Mesenchymal stem cell (in vitro differentiated cells and primary cell): ENCODE data around the gene SH3BP2.
A peak's percentile ranks its signal among the peaks of the same experiment; 100 is the strongest.

Experiments used
- DNase-seq: peaks from one replicate; pipeline ENCODE4 v3.0.0-alpha.2; 2013
- H2AFZ ChIP-seq: one replicate; pipeline ENCODE4 v1.6.1; 2013; ENCODE audit warnings: low read depth, mild to moderate bottlenecking, control low read depth, inconsistent platforms, low read length, moderate library complexity
- H2AK5ac ChIP-seq: 2 replicates; pipeline ENCODE4 v1.6.1; 2013; ENCODE audit warnings: low read length, moderate library complexity, mild to moderate bottlenecking, inconsistent platforms; ENCODE audit not compliant: severe bottlenecking
- H2BK120ac ChIP-seq: one replicate; pipeline ENCODE4 v1.6.1; 2013; ENCODE audit warnings: low read depth, mild to moderate bottlenecking, inconsistent platforms, low read length, moderate library complexity
- H2BK12ac ChIP-seq, 2 experiments: one replicate each; pipeline ENCODE4 v1.6.1; 2013; ENCODE audit warnings: inconsistent platforms in 2 of 2, low read length in 2 of 2, mild to moderate bottlenecking in 2 of 2, moderate library complexity in 2 of 2, control low read depth in 1 of 2
- H2BK15ac ChIP-seq: one replicate; pipeline ENCODE4 v1.6.1; 2013; ENCODE audit warnings: mild to moderate bottlenecking, low read depth, inconsistent platforms; ENCODE audit not compliant: poor library complexity, severe bottlenecking
- H2BK5ac ChIP-seq: 2 replicates; pipeline ENCODE4 v1.6.1; 2013; ENCODE audit warnings: low read depth, mild to moderate bottlenecking, low read length, control low read depth, inconsistent platforms; ENCODE audit not compliant: poor library complexity, severe bottlenecking
- H3K14ac ChIP-seq, 2 experiments: one replicate each; pipeline ENCODE4 v1.6.1; 2013; ENCODE audit warnings: inconsistent platforms in 2 of 2, low read length in 2 of 2, control low read depth in 1 of 2, mild to moderate bottlenecking in 1 of 2, moderate library complexity in 1 of 2
- H3K18ac ChIP-seq, 2 experiments: one replicate each; pipeline ENCODE4 v1.6.1; 2013; ENCODE audit warnings: inconsistent platforms in 2 of 2, low read length in 2 of 2, control low read depth in 1 of 2, low read depth in 1 of 2, mild to moderate bottlenecking in 1 of 2
- H3K23ac ChIP-seq, 2 experiments: one replicate each; pipeline ENCODE4 v1.6.1; 2013; ENCODE audit warnings: inconsistent platforms in 2 of 2, low read length in 2 of 2, mild to moderate bottlenecking in 2 of 2, moderate library complexity in 2 of 2, control low read depth in 1 of 2
- H3K27ac ChIP-seq: 2 replicates; pipeline ENCODE4 v1.5.1; 2013; ENCODE audit warnings: mild to moderate bottlenecking, moderate library complexity, low read length, control low read depth, inconsistent platforms; ENCODE audit not compliant: poor library complexity, severe bottlenecking
- H3K27me3 ChIP-seq, 2 experiments: 2 replicates each; pipeline versions ENCODE4 v1.6.1 to v1.7.0; 2013; ENCODE audit warnings: low read length in 2 of 2, mild to moderate bottlenecking in 2 of 2, moderate library complexity in 2 of 2, control low read depth in 1 of 2, inconsistent platforms in 1 of 2; ENCODE audit not compliant: control insufficient read depth in 1 of 2, insufficient read depth in 1 of 2
- H3K36me3 ChIP-seq, 2 experiments: 2 replicates each; pipeline versions ENCODE4 v1.6.1 to v1.7.0; 2013; ENCODE audit warnings: low read length in 2 of 2, control low read depth in 1 of 2, inconsistent platforms in 1 of 2, low read depth in 1 of 2, mild to moderate bottlenecking in 1 of 2; ENCODE audit not compliant: insufficient read depth in 2 of 2, control insufficient read depth in 1 of 2
- H3K4ac ChIP-seq, 2 experiments: one replicate each; pipeline ENCODE4 v1.6.1; 2013; ENCODE audit warnings: inconsistent platforms in 2 of 2, low read length in 2 of 2, mild to moderate bottlenecking in 2 of 2, moderate library complexity in 2 of 2, control low read depth in 1 of 2, low read depth in 1 of 2
- H3K4me1 ChIP-seq: 2 replicates; pipeline ENCODE4 v1.6.1; 2013; ENCODE audit warnings: low read depth, low read length, control low read depth; ENCODE audit not compliant: control insufficient read depth, insufficient read depth
- H3K4me2 ChIP-seq: 2 replicates; pipeline ENCODE4 v1.6.1; 2013; ENCODE audit warnings: low read length, mild to moderate bottlenecking, inconsistent platforms; ENCODE audit not compliant: poor library complexity, severe bottlenecking
- H3K4me3 ChIP-seq, 2 experiments: 2 replicates each; pipeline versions ENCODE4 v1.5.1 to v1.7.0; 2013; ENCODE audit warnings: low read length in 2 of 2, mild to moderate bottlenecking in 2 of 2, control low read depth in 1 of 2, low read depth in 1 of 2; ENCODE audit not compliant: insufficient read depth in 1 of 2
- H3K79me1 ChIP-seq: replicated peaks from 2 replicates; pipeline ENCODE4 v1.6.1; 2013; ENCODE audit warnings: mild to moderate bottlenecking, control low read depth, low read length, inconsistent platforms; ENCODE audit not compliant: poor library complexity, severe bottlenecking
- H3K9ac ChIP-seq: 2 replicates; pipeline ENCODE4 v1.7.0; 2013; ENCODE audit warnings: mild to moderate bottlenecking, low read length, moderate library complexity
- H3K9me3 ChIP-seq: 2 replicates; pipeline ENCODE4 v1.7.0; 2013; ENCODE audit warnings: mild to moderate bottlenecking, low read length; ENCODE audit not compliant: control insufficient read depth
- H4K8ac ChIP-seq: one replicate; pipeline ENCODE4 v1.6.1; 2013; ENCODE audit warnings: inconsistent platforms, mild to moderate bottlenecking, low read length, moderate library complexity
- H4K91ac ChIP-seq: one replicate; pipeline ENCODE4 v1.6.1; 2013; ENCODE audit warnings: mild to moderate bottlenecking, low read length, inconsistent platforms
- WGBS: methylation state at CpG from one replicate; pipeline ENCODE4 v1.1.7; 2013; ENCODE audit warnings: mixed read lengths; 5-methylcytosine and 5-hydroxymethylcytosine counted together

The SH3BP2 gene

GRCh38 chr4:2827874-2828751, 35.2 kb downstream of the SH3BP2 start:
- 90% methylated on average over 24 of the region's 24 CpGs for WGBS
- Histone ChIP-seq H2BK15ac (no peak overlapping the region), H4K91ac (no peak overlapping the region), H2BK5ac (no peak overlapping the region), H2BK120ac (no peak overlapping the region), H3K18ac (no peak overlapping the region), H2BK12ac (no peak overlapping the region), H2AK5ac (peak overlapping the region; percentile 5), H3K4me1 (peaks cover 71% of the 10 kb centered on the region), H2AFZ (no peak overlapping the region), H3K4me3 (no peak overlapping the region), H3K14ac (no peak overlapping the region), H3K27me3 (no peaks in the 10 kb centered on the region), H3K4me2 (no peak overlapping the region), H3K23ac (no peak overlapping the region), H3K9ac (no peak overlapping the region), H3K36me3 (peaks cover 84 to 97% of the 10 kb centered on the region in 2 experiments), H3K79me1 (peaks cover 29% of the 10 kb centered on the region), H3K27ac (no peak overlapping the region), H4K8ac (no peak overlapping the region), H3K4ac (no peak overlapping the region), H3K9me3 (no peaks in the 10 kb centered on the region)
- DNase-seq, result no peak

GRCh38 chr4:2828758-2829181, 35.9 kb downstream of the SH3BP2 start:
- Histone ChIP-seq H3K14ac (no peak overlapping the region), H3K18ac (no peak overlapping the region), H4K8ac (no peak overlapping the region), H2BK120ac (no peak overlapping the region), H3K23ac (no peak overlapping the region), H3K9ac (no peak overlapping the region), H3K4me1 (peaks cover 76% of the 10 kb centered on the region), H3K4me3 (no peak overlapping the region), H2BK15ac (no peak overlapping the region), H3K27ac (peak overlapping the region; percentile 16), H4K91ac (no peak overlapping the region), H3K4ac (no peak overlapping the region), H3K4me2 (no peak overlapping the region), H3K36me3 (peaks cover 84 to 97% of the 10 kb centered on the region in 2 experiments), H2BK12ac (no peak overlapping the region), H3K79me1 (peaks cover 27% of the 10 kb centered on the region), H2BK5ac (no peak overlapping the region), H3K9me3 (no peaks in the 10 kb centered on the region), H2AK5ac (peak overlapping the region; percentile 43), H2AFZ (no peak overlapping the region), H3K27me3 (no peaks in the 10 kb centered on the region)
- DNase-seq, result no peak
- WGBS, result 93% methylated on average over 16 of the region's 17 CpGs

GRCh38 chr4:2829321-2829932, 36.5 kb downstream of the SH3BP2 start:
- over 99% methylated on average over 17 of the region's 18 CpGs for WGBS
- no peak for DNase-seq
- no peaks in the 10 kb centered on the region for H3K9me3 ChIP-seq

GRCh38 chr4:2829933-2830451, 37.1 kb downstream of the SH3BP2 start:
- H2AFZ ChIP-seq, result no peak overlapping the region
- H2BK12ac ChIP-seq, result no peak overlapping the region
- H3K9me3 ChIP-seq, result no peaks in the 10 kb centered on the region
- peaks cover 83% of the 10 kb centered on the region for H3K4me1 ChIP-seq
- H3K79me1 ChIP-seq, result peaks cover 19% of the 10 kb centered on the region
- no peak overlapping the region for H3K4ac ChIP-seq
- H3K36me3 ChIP-seq, result peaks cover 85 to 97% of the 10 kb centered on the region in 2 experiments
- H4K8ac ChIP-seq, result no peak overlapping the region
- H3K27me3 ChIP-seq, result no peaks in the 10 kb centered on the region
- peak overlapping the region; percentile 75 for H3K27ac ChIP-seq
- H2AK5ac ChIP-seq, result peak overlapping the region; percentile 90
- no peak overlapping the region for H4K91ac ChIP-seq
- no peak overlapping the region for H3K23ac ChIP-seq
- no peak overlapping the region for H3K9ac ChIP-seq
- H2BK120ac ChIP-seq, result no peak overlapping the region
- no peak overlapping the region for H3K14ac ChIP-seq
- H2BK15ac ChIP-seq, result no peak overlapping the region
- no peak for DNase-seq
- H3K4me2 ChIP-seq, result no peak overlapping the region
- H3K4me3 ChIP-seq, result no peak overlapping the region
- peak overlapping the region; percentile 79 for H2BK5ac ChIP-seq
- 86% methylated on average over 19 of the region's 19 CpGs for WGBS
- no peak overlapping the region for H3K18ac ChIP-seq

More at GRCh38 chr4:2829321-2829932, 36.5 kb downstream of the SH3BP2 start:
- Histone ChIP-seq H3K14ac (no peak overlapping the region), H3K36me3 (peaks cover 84 to 97% of the 10 kb centered on the region in 2 experiments), H3K79me1 (peaks cover 23% of the 10 kb centered on the region), H4K8ac (no peak overlapping the region), H3K4me2 (no peak overlapping the region), H3K18ac (no peak overlapping the region), H3K9ac (no peak overlapping the region), H3K27ac (peak overlapping the region; percentile 75), H2BK15ac (no peak overlapping the region), H2BK5ac (peak overlapping the region; percentile 79), H2BK12ac (no peak overlapping the region), H3K4me3 (no peak overlapping the region), H3K4ac (no peak overlapping the region), H2AFZ (no peak overlapping the region), H2BK120ac (no peak overlapping the region), H2AK5ac (peak overlapping the region; percentile 90), H3K23ac (no peak overlapping the region), H3K4me1 (peaks cover 77% of the 10 kb centered on the region), H4K91ac (no peak overlapping the region), H3K27me3 (no peaks in the 10 kb centered on the region)
